ENCODE data around the gene HSD17B1.
"Not testable (repeated sequence)": the region's sequence is repeated elsewhere in the genome, so short reads cannot be mapped to it uniquely, and the experiment has no call there.

Gene HSD17B1

DNA sequence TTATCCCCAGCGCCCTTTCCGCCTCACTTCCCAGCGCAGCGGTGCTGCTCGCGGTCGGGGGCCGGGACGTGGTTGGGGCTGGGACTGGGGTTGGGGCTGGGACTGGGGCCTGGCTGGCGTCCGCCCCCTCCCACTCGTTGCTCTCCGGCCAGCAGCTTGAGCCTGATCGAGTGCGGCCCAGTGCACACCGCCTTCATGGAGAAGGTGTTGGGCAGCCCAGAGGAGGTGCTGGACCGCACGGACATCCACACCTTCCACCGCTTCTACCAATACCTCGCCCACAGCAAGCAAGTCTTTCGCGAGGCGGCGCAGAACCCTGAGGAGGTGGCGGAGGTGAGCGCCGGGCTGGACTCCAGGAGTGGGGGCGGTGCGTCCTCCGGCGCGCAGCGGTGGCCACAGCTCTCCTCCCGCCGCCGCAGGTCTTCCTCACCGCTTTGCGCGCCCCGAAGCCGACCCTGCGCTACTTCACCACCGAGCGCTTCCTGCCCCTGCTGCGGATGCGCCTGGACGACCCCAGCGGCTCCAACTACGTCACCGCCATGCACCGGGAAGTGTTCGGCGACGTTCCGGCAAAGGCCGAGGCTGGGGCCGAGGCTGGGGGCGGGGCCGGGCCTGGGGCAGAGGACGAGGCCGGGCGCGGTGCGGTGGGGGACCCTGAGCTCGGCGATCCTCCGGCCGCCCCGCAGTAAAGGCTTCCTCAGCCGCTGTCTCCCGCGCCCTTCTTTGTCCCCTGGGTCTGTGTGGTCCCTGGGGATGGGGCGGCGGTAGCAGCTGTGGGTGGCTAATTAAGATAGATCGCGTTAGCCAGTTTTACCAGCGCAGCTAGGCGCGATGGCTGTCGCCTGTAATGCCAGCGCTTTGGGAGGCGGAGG, 1.8 kb downstream of the HSD17B1 start:
- H2AFZ ChIP-seq (ENCODE audit: low read depth, low read length, severe bottlenecking), result peak overlapping the region; percentile 70
- H3K79me2 ChIP-seq (ENCODE audit: insufficient read depth, low read length), result no peaks in the 10 kb centered on the region
- peak overlapping the region; percentile 66 for H3K4me3 ChIP-seq (ENCODE audit: insufficient read depth, low read length, poor library complexity, severe bottlenecking)
- no peaks in the 10 kb centered on the region for H4K20me1 ChIP-seq (ENCODE audit: low read depth, low read length)
- H3K9me3 ChIP-seq (ENCODE audit: insufficient read depth, low read length), result no peaks in the 10 kb centered on the region
- H3K36me3 ChIP-seq (ENCODE audit: low read length), result no peaks in the 10 kb centered on the region
- no peaks in the 10 kb centered on the region for H3K27me3 ChIP-seq (ENCODE audit: low read length)
- H3K9me2 ChIP-seq (replicated peaks; ENCODE audit: insufficient read depth, low read length), result no peaks in the 10 kb centered on the region
- no peak for TF ChIP-seq EZH2phosphoT487 (conservative IDR thresholded peaks at IDR 0.05; ENCODE audit: low read length)
- TF ChIP-seq, protein P1, sequence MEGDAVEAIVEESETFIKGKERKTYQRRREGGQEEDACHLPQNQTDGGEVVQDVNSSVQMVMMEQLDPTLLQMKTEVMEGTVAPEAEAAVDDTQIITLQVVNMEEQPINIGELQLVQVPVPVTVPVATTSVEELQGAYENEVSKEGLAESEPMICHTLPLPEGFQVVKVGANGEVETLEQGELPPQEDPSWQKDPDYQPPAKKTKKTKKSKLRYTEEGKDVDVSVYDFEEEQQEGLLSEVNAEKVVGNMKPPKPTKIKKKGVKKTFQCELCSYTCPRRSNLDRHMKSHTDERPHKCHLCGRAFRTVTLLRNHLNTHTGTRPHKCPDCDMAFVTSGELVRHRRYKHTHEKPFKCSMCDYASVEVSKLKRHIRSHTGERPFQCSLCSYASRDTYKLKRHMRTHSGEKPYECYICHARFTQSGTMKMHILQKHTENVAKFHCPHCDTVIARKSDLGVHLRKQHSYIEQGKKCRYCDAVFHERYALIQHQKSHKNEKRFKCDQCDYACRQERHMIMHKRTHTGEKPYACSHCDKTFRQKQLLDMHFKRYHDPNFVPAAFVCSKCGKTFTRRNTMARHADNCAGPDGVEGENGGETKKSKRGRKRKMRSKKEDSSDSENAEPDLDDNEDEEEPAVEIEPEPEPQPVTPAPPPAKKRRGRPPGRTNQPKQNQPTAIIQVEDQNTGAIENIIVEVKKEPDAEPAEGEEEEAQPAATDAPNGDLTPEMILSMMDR (IDR thresholded peaks at IDR 0.05; ENCODE audit: insufficient read depth, low read length, poor library complexity, severe bottlenecking), result no peak
- H3F3A ChIP-seq (ENCODE audit: insufficient read depth), result no peaks in the 10 kb centered on the region
- peak overlapping the region; percentile 77 for H3K9ac ChIP-seq (ENCODE audit: low read length)
- peak overlapping the region; percentile 44 for H3K27ac ChIP-seq (ENCODE audit: low read depth, low read length)
- peak overlapping the region; percentile 80 for H3K4me2 ChIP-seq (ENCODE audit: low read depth, low read length, poor library complexity, severe bottlenecking)

- H3K9ac ChIP-seq (ENCODE audit: low read length), result peak overlapping the region; percentile 77
- H3K27me3 ChIP-seq (ENCODE audit: low read length), result no peaks in the 10 kb centered on the region
- H3F3A ChIP-seq (ENCODE audit: insufficient read depth), result no peaks in the 10 kb centered on the region; the same call in 1 of the 2 replicates
- H3K4me2 ChIP-seq (ENCODE audit: low read depth, low read length, poor library complexity, severe bottlenecking), result peak overlapping the region; percentile 80
- peak overlapping the region; percentile 70 for H2AFZ ChIP-seq (ENCODE audit: low read depth, low read length, severe bottlenecking)
- TF ChIP-seq, protein P1 (IDR thresholded peaks at IDR 0.05; ENCODE audit: insufficient read depth, low read length, poor library complexity, severe bottlenecking), result no peak
- TF ChIP-seq EZH2phosphoT487 (conservative IDR thresholded peaks at IDR 0.05; ENCODE audit: low read length), result no peak
- H3K79me2 ChIP-seq (ENCODE audit: insufficient read depth, low read length), result no peaks in the 10 kb centered on the region
- H3K27ac ChIP-seq (ENCODE audit: low read depth, low read length), result peak overlapping the region; percentile 44
- H3K4me3 ChIP-seq (ENCODE audit: insufficient read depth, low read length, poor library complexity, severe bottlenecking), result peak overlapping the region; percentile 66
- H3K36me3 ChIP-seq (ENCODE audit: low read length), result no peaks in the 10 kb centered on the region
- H3K9me3 ChIP-seq (ENCODE audit: insufficient read depth, low read length), result no peaks in the 10 kb centered on the region
- no peaks in the 10 kb centered on the region for H4K20me1 ChIP-seq (ENCODE audit: low read depth, low read length)
- H3K9me2 ChIP-seq (replicated peaks; ENCODE audit: insufficient read depth, low read length), result no peaks in the 10 kb centered on the region
Measured at GRCh38 chr17:42555122-42555622, 2.4 kb downstream of the HSD17B1 start.

DNA sequence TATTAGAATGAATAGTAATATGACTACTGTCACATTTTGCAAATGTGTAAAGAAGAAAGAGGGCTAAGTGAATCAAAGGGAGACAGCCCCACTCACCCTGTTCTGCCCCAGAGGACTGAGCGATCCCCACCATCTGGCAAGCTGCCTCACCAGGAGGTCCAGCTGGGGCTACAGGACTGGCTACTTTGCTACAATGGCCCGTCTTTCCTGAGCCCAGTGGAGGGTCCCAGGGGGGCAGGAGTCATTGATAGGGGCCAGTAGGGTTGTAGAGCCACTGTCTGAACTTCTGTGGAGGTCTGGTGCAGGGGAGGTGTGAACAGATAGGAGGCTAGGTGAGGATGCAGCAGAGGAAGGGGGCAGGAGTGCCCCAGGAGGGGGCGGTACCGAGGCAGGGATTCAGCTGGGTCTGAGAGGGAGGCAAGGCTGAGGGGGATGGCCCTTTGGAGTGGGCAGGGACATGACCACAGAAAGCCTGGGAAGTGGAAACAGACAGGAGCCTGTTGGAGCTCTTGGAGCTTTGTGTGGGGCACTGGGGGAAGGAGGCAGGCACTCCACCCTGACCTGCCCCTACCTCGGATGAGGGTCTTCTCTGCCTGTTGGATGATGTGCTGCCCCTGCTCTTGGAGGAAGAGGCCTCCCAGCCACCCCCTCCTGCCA, 3.4 kb downstream of the HSD17B1 start:
- not testable (repeated sequence) for H3K27me3 ChIP-seq (ENCODE audit: low read length); H3K36me3 ChIP-seq (ENCODE audit: low read length); H3K9me2 ChIP-seq (replicated peaks; ENCODE audit: insufficient read depth, low read length); H2AFZ ChIP-seq (ENCODE audit: low read depth, low read length, severe bottlenecking); H3K4me3 ChIP-seq (ENCODE audit: insufficient read depth, low read length, poor library complexity, severe bottlenecking); H3K27ac ChIP-seq (ENCODE audit: low read depth, low read length); H3F3A ChIP-seq (ENCODE audit: insufficient read depth); H3K9me3 ChIP-seq (ENCODE audit: insufficient read depth, low read length); H3K4me2 ChIP-seq (ENCODE audit: low read depth, low read length, poor library complexity, severe bottlenecking); H3K79me2 ChIP-seq (ENCODE audit: insufficient read depth, low read length); H4K20me1 ChIP-seq (ENCODE audit: low read depth, low read length)
- H3K9ac ChIP-seq (ENCODE audit: low read length), result 0 out of 2 replicates have a peak overlapping the region, but pooled peaks have one; percentile 77
